Osteoblast (primary cell): ENCODE data around the gene MID1. TPM values are rescaled to one million over a fixed set of nuclear protein-coding genes. Genes with fewer than 3 reads are reported as not detected.

Source experiments
- DNase-seq: peaks from one replicate; pipeline ENCODE4 v3.0.0; 2011; ENCODE audit warnings: low spot score, mixed read lengths; ENCODE audit not compliant: insufficient read length; ENCODE audit errors: missing footprints
- H2AFZ ChIP-seq: 2 replicates; pipeline ENCODE4 v1.6.0; 2011; ENCODE audit warnings: mild to moderate bottlenecking, low read length
- H3K27ac ChIP-seq: 2 replicates; pipeline ENCODE4 v1.5.1; 2011; ENCODE audit warnings: mild to moderate bottlenecking, low read depth, low read length, moderate library complexity
- H3K27me3 ChIP-seq: 2 replicates; pipeline ENCODE4 v1.6.0; 2012; ENCODE audit warnings: mild to moderate bottlenecking, control low read depth, inconsistent platforms, low read length, moderate library complexity; ENCODE audit not compliant: insufficient read depth
- H3K36me3 ChIP-seq: 2 replicates; pipeline ENCODE4 v1.5.1; 2011; ENCODE audit warnings: mild to moderate bottlenecking, low read length, control low read depth, moderate library complexity; ENCODE audit not compliant: insufficient read depth
- H3K4me1 ChIP-seq: 2 replicates; pipeline ENCODE4 v1.5.1; 2011; ENCODE audit warnings: mild to moderate bottlenecking, low read length, control low read depth, moderate library complexity; ENCODE audit not compliant: insufficient read depth
- H3K4me2 ChIP-seq: 2 replicates; pipeline ENCODE4 v1.6.0; 2011; ENCODE audit warnings: mild to moderate bottlenecking, low read length; ENCODE audit not compliant: insufficient read depth
- H3K4me3 ChIP-seq: fragments of 200-600 bp; sonication (generic); 3 replicates; pipeline ENCODE4 v1.5.1; 2012; ENCODE audit warnings: mild to moderate bottlenecking, low read length, inconsistent platforms; ENCODE audit not compliant: insufficient read depth
- H3K79me2 ChIP-seq: 2 replicates; pipeline ENCODE4 v1.6.0; 2012; ENCODE audit warnings: mild to moderate bottlenecking, low read length, control low read depth, inconsistent platforms; ENCODE audit not compliant: insufficient read depth
- H3K9me3 ChIP-seq: 2 replicates; pipeline ENCODE4 v1.5.1; 2011; ENCODE audit warnings: low read depth, low read length, control low read depth
- H4K20me1 ChIP-seq: 2 replicates; pipeline ENCODE4 v1.6.0; 2012; ENCODE audit warnings: mild to moderate bottlenecking, low read length, control low read depth; ENCODE audit not compliant: insufficient read depth
- total RNA-seq: library from RNA; depleted of rRNA; stranded (reverse); fragments of >200 nt; gene quantifications from 2 replicates; pipeline ENCODE4 v1.2.3, GENCODE V29; 2012
- TF ChIP-seq, protein P1 (sequence below): IDR thresholded peaks from 2 replicates; pipeline ENCODE4 v1.5.1; 2011; ENCODE audit warnings: mild to moderate bottlenecking, low read depth, low read length, moderate library complexity; ENCODE audit errors: extremely low read depth

MID1 gene
- total RNA-seq, 1 donor: 26.8 TPM

DNA sequence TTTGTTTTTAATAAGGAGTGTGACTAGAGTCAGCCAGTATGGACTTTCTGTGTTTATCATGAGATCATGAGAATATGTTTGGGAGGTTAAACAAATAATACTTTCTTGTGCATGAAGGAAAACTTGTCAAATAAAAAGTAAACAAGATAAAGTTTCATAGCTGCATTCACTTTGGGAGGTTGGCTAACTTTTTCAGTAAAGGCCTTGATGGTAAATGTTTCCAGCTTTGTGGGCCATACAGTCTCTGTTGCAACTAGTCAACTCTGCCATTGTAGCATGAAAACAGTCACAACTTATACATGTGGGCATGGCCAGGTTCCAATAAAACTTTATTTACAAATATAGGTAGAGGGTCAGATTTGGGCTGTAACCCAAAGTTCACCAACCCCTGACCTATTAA, 150.4 kb downstream of the MID1 start:
- DNase-seq: no peak
- Histone ChIP-seq H3K79me2 (no peaks in the 10 kb centered on the region), H3K36me3 (peaks cover 19% of the 10 kb centered on the region), H2AFZ (no peak overlapping the region), H3K27me3 (no peaks in the 10 kb centered on the region), H3K4me2 (no peak overlapping the region), H3K4me1 (peaks cover 16% of the 10 kb centered on the region), H3K27ac (no peak overlapping the region), H3K4me3 (no peak overlapping the region), H4K20me1 (no peaks in the 10 kb centered on the region), H3K9me3 (no peaks in the 10 kb centered on the region)
- TF ChIP-seq, protein P1, sequence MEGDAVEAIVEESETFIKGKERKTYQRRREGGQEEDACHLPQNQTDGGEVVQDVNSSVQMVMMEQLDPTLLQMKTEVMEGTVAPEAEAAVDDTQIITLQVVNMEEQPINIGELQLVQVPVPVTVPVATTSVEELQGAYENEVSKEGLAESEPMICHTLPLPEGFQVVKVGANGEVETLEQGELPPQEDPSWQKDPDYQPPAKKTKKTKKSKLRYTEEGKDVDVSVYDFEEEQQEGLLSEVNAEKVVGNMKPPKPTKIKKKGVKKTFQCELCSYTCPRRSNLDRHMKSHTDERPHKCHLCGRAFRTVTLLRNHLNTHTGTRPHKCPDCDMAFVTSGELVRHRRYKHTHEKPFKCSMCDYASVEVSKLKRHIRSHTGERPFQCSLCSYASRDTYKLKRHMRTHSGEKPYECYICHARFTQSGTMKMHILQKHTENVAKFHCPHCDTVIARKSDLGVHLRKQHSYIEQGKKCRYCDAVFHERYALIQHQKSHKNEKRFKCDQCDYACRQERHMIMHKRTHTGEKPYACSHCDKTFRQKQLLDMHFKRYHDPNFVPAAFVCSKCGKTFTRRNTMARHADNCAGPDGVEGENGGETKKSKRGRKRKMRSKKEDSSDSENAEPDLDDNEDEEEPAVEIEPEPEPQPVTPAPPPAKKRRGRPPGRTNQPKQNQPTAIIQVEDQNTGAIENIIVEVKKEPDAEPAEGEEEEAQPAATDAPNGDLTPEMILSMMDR: no peak

DNA sequence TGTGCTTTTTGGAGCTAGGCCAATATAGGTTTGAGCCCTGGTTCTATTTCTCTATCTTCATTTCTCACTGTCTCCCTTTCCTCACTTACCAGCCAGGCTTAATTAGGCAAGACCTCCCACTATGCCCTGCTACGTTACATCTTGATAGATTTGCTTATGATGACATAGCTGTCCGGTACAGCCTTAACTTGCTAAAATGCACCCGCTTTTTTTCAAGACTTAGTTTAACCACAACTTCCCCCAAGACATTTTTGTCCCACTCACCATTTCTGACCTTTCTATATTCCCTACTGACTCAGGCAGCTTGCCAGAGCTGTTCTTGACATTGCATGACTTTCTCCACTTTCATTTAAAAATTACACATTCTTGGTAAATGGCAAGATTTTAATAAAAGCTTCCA, 152.6 kb downstream of the MID1 start:
- H3K27me3 ChIP-seq: no peaks in the 10 kb centered on the region
- peak overlapping the region; percentile 48 for H3K27ac ChIP-seq
- no peaks in the 10 kb centered on the region for H3K9me3 ChIP-seq
- peaks cover 16% of the 10 kb centered on the region for H3K4me1 ChIP-seq
- no peak overlapping the region for H2AFZ ChIP-seq
- H3K36me3 ChIP-seq: peaks cover 15% of the 10 kb centered on the region
- no peak for DNase-seq
- H3K4me2 ChIP-seq: no peak overlapping the region
- no peaks in the 10 kb centered on the region for H4K20me1 ChIP-seq
- no peak overlapping the region for H3K4me3 ChIP-seq
- TF ChIP-seq, protein P1: no peak
- no peaks in the 10 kb centered on the region for H3K79me2 ChIP-seq

DNA sequence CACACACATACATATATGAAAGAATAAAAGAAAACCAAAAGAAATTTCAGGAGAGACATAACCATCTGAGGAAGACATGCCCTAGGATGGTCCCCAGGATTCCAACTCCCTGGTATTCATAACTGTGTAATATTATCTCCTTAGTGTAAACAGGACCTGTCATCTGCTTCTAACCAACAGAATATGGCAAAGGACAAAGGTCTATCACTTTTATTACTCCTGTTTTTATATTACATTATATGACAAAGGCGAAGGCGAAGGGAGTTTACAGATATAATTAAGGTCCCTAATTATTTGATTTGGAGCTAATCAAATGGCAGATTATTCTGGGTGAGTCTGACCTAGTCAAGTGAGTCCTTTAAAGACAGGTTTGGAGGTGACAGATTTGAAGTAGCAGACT, 155.1 kb downstream of the MID1 start:
- H2AFZ ChIP-seq: no peak overlapping the region
- H3K79me2 ChIP-seq: no peaks in the 10 kb centered on the region
- H3K9me3 ChIP-seq: no peaks in the 10 kb centered on the region
- H4K20me1 ChIP-seq: no peaks in the 10 kb centered on the region
- peaks cover 16% of the 10 kb centered on the region for H3K4me1 ChIP-seq
- peaks cover 11% of the 10 kb centered on the region for H3K36me3 ChIP-seq
- H3K27ac ChIP-seq: no peak overlapping the region
- H3K4me3 ChIP-seq: no peak overlapping the region
- DNase-seq: no peak
- H3K4me2 ChIP-seq: no peak overlapping the region
- H3K27me3 ChIP-seq: no peaks in the 10 kb centered on the region
- TF ChIP-seq, protein P1: no peak

DNA sequence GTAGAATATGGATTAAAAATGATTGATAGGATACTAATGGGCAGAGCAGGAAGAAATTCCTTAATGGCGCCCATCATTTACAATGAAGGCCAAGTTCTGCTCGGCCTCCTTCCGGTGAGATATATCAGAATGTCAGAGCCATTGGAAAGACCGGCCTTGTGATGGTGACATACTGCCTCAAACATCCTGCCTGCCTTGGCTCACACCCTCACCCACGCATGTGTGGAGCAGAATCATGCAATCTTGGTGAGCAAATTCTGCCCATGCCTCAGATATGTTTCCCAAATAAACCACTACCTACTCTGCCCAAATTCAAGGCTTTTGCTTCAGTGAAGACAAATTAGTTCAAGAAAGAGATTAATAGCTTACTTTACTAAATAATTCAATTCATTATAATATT, 163.3 kb downstream of the MID1 start:
- Histone ChIP-seq H3K4me1 (peaks cover 4% of the 10 kb centered on the region), H3K27ac (peak overlapping the region; percentile 60), H3K27me3 (no peaks in the 10 kb centered on the region), H2AFZ (no peak overlapping the region), H3K4me2 (no peak overlapping the region), H4K20me1 (no peaks in the 10 kb centered on the region), H3K79me2 (no peaks in the 10 kb centered on the region), H3K4me3 (no peak overlapping the region), H3K36me3 (peaks cover 27% of the 10 kb centered on the region), H3K9me3 (no peaks in the 10 kb centered on the region)
- DNase-seq: peak; percentile 63
- TF ChIP-seq, protein P1: no peak
